HG03342 (cell line): ENCODE data around the gene OR52E5.

Source experiments
- ATAC-seq: cut with Tn5 transposase; IDR thresholded peaks from one replicate; pipeline ENCODE4 v1.9.1; 2021; ENCODE audit warnings: mild to moderate bottlenecking, moderate library complexity; ENCODE audit not compliant: unreplicated experiment

The OR52E5 gene

GRCh38 chr11:5932671-5933070 lies 39.7 kb downstream of the OR52E5 start:
- no peak for ATAC-seq

GRCh38 chr11:5933116-5933515 lies 40.1 kb downstream of the OR52E5 start:
- no peak for ATAC-seq

GRCh38 chr11:5937868-5938602 lies 45.0 kb downstream of the OR52E5 start:
- ATAC-seq, result no peak

- ATAC-seq, result no peak
Observed at GRCh38 chr11:5938603-5938965, 45.6 kb downstream of the OR52E5 start.

- no peak for ATAC-seq
Observed at GRCh38 chr11:5940748-5941147, 47.7 kb downstream of the OR52E5 start.

- no peak for ATAC-seq
Observed at GRCh38 chr11:5941951-5942350, 48.9 kb downstream of the OR52E5 start, which contains the start of gene OR56A3. Gene OR56A3, plus strand, starts transcription at chr11:5942251. Its CDS starts 5,096 bp downstream, at chr11:5947347.
